Testis (tissue), 2 donors: ENCODE measurements around the gene RNF157.

ENCODE experiments used
- CTCF ChIP-seq, 3 experiments: fragments of 450-650 bp in 2 of 3; fragments of 200-600 bp in 1 of 3; sonication (generic) in 1 of 3; IDR thresholded peaks; one replicate each; pipeline ENCODE4 v1.5.1; 2016 to 2019; ENCODE audit warnings: antibody characterized with exemption in 3 of 3, mild to moderate bottlenecking in 2 of 3, moderate library complexity in 1 of 3
- POLR2A ChIP-seq: fragments of 450-650 bp; IDR thresholded peaks from one replicate; pipeline ENCODE4 v1.6.1; 2017; ENCODE audit warnings: antibody characterized with exemption, mild to moderate bottlenecking, moderate library complexity

GRCh38 chr17:76252040-76252954 lies 12.0 kb upstream of the RNF157 start:
- TF ChIP-seq CTCF (IDR thresholded peaks at IDR 0.05) (no peak), POLR2A (no peak)
